OCI-LY1 (cell line): ENCODE measurements around the gene SIX1.

Experiments used
- EZH2 ChIP-seq: fragments of 200-600 bp; sonication (generic), shearing (Covaris generic); IDR thresholded peaks from 2 replicates; pipeline ENCODE4 v1.8.0; 2017; ENCODE audit warnings: borderline replicate concordance, mixed run types, mild to moderate bottlenecking, antibody characterized with exemption, low read length, moderate library complexity, mixed read lengths
- TF ChIP-seq, protein P1 (sequence below): fragments of 200-600 bp; sonication (generic), shearing (Covaris generic); IDR thresholded peaks from 2 replicates; pipeline ENCODE4 v1.5.1; 2017; ENCODE audit warnings: mild to moderate bottlenecking, antibody characterized with exemption, low read length, moderate library complexity, mixed read lengths

DNA sequence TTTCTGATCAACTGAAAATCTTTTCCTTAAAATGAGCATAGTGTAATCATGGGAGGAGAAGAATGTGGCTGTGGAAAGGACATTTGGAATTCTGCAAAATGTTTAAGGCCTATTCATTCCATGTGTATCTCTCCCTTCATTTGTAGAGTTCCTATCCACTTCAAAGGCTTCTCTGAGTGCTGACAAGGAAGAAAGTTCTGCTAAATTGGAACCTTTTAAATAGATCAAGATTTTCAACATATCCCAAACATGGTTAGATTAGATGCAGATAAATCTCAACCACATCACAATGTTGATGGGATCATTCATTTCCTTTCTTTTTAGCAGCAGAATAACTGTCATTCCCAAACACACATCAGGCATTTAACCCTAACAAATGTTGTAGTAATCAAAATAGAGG, 28.4 kb upstream of the SIX1 start:
- TF ChIP-seq, protein P1, sequence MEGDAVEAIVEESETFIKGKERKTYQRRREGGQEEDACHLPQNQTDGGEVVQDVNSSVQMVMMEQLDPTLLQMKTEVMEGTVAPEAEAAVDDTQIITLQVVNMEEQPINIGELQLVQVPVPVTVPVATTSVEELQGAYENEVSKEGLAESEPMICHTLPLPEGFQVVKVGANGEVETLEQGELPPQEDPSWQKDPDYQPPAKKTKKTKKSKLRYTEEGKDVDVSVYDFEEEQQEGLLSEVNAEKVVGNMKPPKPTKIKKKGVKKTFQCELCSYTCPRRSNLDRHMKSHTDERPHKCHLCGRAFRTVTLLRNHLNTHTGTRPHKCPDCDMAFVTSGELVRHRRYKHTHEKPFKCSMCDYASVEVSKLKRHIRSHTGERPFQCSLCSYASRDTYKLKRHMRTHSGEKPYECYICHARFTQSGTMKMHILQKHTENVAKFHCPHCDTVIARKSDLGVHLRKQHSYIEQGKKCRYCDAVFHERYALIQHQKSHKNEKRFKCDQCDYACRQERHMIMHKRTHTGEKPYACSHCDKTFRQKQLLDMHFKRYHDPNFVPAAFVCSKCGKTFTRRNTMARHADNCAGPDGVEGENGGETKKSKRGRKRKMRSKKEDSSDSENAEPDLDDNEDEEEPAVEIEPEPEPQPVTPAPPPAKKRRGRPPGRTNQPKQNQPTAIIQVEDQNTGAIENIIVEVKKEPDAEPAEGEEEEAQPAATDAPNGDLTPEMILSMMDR = no peak
- no peak for TF ChIP-seq EZH2
